NCI-H748 treated with DMSO at 0.1 percent for 48 hours (cell line): Measurements from ENCODE around the gene B4GALT3.

Experiments used
- DNase-seq: peaks from one replicate; lab custom pipeline; 2025; lab: John Stamatoyannopoulos, UW

Gene B4GALT3

DNA sequence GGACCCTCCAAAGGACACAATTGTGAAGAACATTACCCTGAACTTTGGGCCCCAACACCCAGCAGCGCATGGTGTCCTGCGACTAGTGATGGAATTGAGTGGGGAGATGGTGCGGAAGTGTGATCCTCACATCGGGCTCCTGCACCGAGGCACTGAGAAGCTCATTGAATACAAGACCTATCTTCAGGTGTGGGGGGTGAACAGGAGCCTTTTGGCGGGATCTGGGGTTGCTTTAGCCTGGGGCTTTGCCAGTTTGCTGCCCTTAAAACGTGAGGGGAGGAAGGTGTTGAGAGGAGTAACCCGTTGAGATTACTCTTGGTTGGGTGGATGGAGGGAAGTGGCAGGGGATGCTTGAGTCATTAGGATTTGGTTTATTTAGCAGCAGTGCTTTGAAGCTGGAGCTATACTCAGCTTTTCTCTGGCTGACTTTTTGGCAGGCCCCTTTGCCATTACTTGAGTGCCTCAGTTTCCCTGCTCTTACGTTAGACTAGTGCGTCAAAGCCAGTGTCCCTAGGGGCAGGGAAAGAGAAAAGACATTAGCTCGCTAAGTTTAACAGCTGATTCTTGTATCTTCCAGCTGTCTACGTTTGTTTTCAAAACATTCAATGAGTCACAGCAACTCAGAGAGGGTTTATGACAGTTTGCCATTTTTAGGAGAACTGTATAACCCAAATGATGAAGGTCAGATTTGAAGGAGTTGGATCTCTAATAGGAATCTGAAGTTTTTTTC is 29.3 kb upstream of the B4GALT3 start:
- no peak for DNase-seq

- DNase-seq: peak; percentile 97
These were observed 24.8 kb upstream of the B4GALT3 start, which contains the start of gene NDUFS2 for GRCh38 chr1:161201836-161202712. NDUFS2 (plus strand) TSS chr1:161202367; CDS start chr1:161202386, 19 bp downstream.

- DNase-seq: no peak
These were observed 23.9 kb upstream of the B4GALT3 start for GRCh38 chr1:161200992-161201835.

GRCh38 chr1:161200421-161200991 is 23.2 kb upstream of the B4GALT3 start:
- no peak for DNase-seq

DNA sequence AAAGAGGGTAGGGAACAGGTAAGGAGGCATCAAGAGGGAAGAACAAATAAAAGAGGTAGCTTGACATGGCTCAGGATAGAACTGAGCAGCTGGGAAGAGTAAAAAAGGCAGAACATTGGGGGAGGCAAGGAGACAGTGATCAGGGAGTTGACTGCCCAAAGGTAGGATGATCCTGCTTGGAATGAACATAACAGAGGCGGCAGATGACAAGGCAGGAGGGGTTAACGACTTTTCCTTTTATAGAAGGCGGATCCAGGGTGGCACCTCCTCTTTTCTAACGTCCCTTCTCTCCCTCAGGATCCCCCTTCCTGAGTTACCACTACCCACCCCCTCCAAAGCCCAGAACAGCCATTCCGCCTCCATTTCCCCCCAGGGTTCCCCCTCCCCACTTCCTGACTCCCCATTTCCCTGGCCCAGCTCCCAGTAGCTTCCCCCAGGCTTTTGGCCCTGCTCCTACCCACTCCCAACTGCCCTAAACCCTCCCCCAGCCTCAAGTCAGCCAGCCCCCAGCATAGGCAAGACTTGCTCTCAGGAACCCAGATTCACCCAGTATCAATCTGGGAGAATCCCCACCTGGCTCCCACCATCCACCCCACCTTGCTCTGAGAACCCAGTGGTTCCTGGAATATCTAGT is 22.3 kb upstream of the B4GALT3 start:
- no peak for DNase-seq

DNA sequence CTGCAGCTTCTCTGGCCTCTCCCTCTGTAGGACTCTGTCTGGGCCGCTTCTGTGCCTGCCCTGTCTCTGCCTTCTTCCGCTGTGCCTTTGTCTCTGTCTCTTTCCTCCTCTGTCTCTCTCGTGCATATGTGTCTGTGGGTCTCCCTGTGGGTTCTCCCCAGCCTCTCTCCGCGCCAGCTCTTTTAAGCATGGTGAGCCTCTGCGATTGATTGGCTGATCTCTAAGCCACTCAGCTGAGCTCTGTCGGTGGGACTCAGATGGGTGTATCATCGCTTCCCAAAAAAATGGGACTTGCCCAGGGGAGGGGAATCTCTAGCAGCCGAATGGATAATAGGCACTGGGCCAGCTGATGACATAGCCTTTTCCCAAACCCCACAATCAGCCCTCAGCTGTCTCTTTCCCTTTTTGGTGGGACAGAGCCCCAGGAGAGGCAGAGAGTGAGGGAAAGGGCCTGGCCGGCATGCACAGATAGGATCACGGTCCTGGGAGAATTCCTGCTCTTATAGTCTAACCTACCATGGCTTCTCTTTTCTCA is 21.7 kb upstream of the B4GALT3 start, which contains the start of gene ADAMTS4:
ADAMTS4 (minus strand) TSS at position 158 of the 535 bp plus-strand sequence. CDS start 427 bp downstream, outside the sequence.
- DNase-seq: no peak

- no peak for DNase-seq
These were observed 21.0 kb upstream of the B4GALT3 start for GRCh38 chr1:161198194-161198896.

GRCh38 chr1:161197560-161198193 is 20.4 kb upstream of the B4GALT3 start:
- no peak for DNase-seq

- DNase-seq: no peak
These were observed 19.5 kb upstream of the B4GALT3 start for GRCh38 chr1:161196521-161197451.

DNA sequence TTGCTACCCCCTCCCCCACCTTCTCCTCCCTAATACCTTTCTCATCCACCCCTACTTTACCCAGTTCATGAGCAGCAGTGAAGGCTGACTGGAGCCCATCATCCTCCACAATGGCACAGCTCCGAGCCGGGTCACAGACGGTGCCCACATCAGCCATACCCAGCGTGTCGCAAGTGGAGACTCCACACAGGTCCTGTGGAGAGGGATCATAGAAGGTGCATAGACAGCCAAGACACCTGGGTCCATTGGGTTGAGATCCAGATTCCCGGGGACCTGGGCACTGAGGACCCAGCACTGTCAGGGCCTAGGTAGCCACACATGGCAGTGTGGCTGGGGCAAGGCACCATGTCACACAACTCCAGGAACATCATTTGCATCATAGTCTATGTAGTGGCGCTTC is 18.8 kb upstream of the B4GALT3 start:
- no peak for DNase-seq

- DNase-seq: no peak
These were observed 17.9 kb upstream of the B4GALT3 start for GRCh38 chr1:161195171-161195570.

DNA sequence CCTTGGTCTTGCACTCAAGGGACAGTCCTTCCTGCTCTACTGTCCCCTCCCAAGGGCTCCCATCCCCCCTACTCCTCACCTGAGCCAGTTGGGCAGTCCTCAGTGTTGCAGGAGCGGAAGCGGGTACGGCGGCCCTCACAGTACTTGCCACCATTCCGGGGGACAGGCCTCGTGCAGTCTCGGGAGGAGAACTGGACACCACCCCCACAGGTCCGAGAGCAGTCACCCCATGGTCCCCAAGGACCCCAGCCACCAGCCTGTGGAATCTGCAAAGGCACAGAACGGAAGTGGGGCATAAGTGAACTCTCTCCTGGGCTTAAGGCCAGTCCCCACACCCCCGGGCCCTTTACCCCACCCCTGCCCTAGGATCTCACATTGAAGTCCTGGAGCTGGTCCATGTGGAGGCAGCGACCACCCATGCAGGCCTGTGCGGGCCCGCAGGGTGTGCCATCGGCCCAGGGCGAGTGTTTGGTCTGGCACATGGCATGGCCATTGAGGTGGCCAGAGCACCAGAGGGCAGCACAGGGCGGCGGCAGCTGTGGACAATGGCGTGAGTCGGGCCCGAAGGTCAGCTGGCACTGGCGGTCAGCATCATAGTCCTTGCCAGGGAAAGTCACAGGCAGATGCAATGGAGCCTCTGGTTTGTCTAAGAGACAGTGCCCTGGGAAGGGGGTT is 16.4 kb upstream of the B4GALT3 start:
- no peak for DNase-seq

GRCh38 chr1:161192476-161193465 is 15.5 kb upstream of the B4GALT3 start:
- peak; percentile 39 for DNase-seq

DNA sequence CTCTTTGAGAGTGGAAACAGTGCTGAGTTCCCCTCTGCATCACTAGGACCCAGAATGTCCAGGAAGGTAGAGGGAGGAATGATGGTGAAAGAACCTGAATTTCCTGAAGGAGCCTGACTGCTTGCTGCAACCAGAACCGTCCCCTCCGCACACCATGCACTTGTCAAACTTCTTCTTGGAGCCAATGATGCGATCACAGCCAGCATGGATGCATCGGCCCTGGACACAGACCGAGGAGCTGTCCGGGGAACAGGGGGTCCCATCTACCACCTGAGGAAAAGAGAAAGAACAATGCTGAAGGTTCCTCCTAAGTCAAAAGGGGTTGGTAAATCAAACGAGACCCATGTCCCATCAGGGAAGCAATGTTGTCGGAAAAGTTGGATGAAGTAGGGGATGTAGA is 14.7 kb upstream of the B4GALT3 start:
- DNase-seq: no peak

- DNase-seq: no peak
These were observed 13.7 kb upstream of the B4GALT3 start for GRCh38 chr1:161190962-161191521.

DNA sequence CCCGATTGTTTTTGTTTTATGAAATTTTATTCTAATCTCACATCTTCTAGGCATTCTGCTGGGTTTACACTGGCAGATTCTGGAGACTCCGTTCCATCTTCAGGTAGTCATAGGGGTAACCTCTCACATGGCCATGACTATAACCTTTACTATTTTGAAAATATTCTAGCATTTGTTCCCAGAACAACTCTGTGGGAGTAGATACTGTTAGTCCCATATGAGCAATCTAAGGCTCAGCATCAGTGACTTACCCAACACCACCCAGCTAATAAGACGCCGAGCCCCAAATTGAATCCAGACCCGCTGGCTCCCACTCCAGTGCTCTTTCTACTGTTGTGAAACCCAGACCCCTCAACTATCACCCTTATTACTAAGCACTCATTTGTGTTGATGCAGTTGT is 11.7 kb upstream of the B4GALT3 start:
- DNase-seq: no peak

DNA sequence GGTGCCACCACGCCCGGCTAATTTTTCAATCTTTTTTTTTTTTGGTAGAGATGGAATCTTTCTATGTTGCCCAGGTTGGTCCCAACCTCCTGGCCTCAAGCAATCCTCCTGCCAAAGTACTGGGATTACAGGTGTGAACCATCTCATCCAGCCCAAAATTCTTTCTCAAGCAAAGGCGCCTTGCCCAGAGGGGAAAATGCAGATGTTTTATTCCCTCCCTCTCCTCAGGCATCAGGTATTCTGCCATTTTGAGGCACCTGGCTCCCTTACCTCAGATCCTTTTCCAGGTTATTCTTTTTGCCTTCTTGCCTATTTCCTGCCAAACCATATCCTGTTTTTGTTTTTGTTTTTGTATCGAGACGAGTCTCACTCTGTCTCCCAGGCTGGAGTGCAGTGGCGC is 11.1 kb upstream of the B4GALT3 start:
- DNase-seq: no peak
